ENCODE data around the gene CASP9.

DNA sequence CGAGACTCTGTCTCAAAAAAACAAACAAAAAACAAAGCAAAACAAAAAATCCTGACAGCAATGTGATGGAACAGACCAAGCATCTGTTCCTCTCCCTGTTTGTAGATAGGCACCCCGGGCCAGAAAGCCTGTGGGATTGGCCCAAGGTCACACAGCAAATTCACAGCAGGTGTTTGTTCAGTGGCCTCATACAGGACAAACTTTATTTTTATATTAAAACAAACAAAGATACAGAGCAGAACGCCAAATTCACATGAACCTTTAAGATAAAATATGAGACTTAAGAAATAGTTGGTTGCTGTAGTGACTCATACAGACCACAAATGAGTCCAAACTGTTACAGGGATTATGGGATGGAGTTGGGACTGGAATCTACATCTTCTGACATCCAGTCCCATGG is 69.8 kb downstream of the CASP9 start:
- TF ChIP-seq EZH2 (IDR thresholded peaks at IDR 0.05; ENCODE audit: borderline replicate concordance) (no peak), EZH2phosphoT487 (IDR thresholded peaks at IDR 0.05; ENCODE audit: low read depth, severe bottlenecking, unreplicated experiment) (no peak)
- TF ChIP-seq, protein P1, sequence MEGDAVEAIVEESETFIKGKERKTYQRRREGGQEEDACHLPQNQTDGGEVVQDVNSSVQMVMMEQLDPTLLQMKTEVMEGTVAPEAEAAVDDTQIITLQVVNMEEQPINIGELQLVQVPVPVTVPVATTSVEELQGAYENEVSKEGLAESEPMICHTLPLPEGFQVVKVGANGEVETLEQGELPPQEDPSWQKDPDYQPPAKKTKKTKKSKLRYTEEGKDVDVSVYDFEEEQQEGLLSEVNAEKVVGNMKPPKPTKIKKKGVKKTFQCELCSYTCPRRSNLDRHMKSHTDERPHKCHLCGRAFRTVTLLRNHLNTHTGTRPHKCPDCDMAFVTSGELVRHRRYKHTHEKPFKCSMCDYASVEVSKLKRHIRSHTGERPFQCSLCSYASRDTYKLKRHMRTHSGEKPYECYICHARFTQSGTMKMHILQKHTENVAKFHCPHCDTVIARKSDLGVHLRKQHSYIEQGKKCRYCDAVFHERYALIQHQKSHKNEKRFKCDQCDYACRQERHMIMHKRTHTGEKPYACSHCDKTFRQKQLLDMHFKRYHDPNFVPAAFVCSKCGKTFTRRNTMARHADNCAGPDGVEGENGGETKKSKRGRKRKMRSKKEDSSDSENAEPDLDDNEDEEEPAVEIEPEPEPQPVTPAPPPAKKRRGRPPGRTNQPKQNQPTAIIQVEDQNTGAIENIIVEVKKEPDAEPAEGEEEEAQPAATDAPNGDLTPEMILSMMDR (IDR thresholded peaks at IDR 0.05; ENCODE audit: poor library complexity): no peak
